Activated T-cell treated with anti-CD3 and anti-CD28 coated beads for 24 hours (primary cell): ENCODE results near the gene ARHGEF28.

Experiments
- DNase-seq: peaks from one replicate; pipeline ENCODE4 v3.0.0-alpha.2; 2020; ENCODE audit warnings: low read depth

The ARHGEF28 gene

GRCh38 chr5:73735032-73735734 lies 109.2 kb downstream of the ARHGEF28 start:
- DNase-seq: no peak

- DNase-seq: no peak
These were observed 113.7 kb downstream of the ARHGEF28 start for GRCh38 chr5:73739650-73740049.

DNA sequence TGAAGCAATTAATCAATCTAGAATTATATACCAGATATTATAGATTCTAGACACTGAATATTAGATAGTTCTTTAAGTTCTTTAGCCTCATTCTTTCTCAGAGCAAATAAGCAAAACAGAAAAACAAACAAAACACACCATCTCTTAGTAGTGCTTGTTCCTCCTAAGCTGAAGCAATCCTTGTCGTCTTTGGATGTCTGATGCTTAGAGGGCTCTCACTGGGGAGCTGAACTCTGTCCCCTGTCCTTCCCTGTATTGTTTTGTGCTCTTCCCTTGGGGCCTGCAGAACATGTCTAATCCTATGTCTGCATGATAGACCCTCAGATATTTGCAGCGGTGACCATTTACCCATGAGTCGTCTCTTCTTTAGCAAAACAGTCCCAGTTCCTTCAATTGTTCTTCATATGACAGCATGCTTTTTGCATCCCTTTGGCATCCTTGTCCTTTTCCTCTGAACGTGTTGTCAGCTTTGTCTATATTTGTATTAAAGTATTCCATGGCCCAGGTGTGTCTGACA lies 114.3 kb downstream of the ARHGEF28 start:
- DNase-seq: no peak

- DNase-seq: no peak
These were observed 117.2 kb downstream of the ARHGEF28 start for GRCh38 chr5:73743161-73743560.

- DNase-seq: no peak
These were observed 119.8 kb downstream of the ARHGEF28 start for GRCh38 chr5:73745836-73746235.

GRCh38 chr5:73746608-73747007 lies 120.6 kb downstream of the ARHGEF28 start:
- no peak for DNase-seq

GRCh38 chr5:73747696-73748380 lies 121.8 kb downstream of the ARHGEF28 start:
- no peak for DNase-seq

- DNase-seq: no peak
These were observed 122.8 kb downstream of the ARHGEF28 start for GRCh38 chr5:73748510-73749400.

- no peak for DNase-seq
These were observed 123.7 kb downstream of the ARHGEF28 start for GRCh38 chr5:73749485-73750270.

GRCh38 chr5:73751254-73751914 lies 125.4 kb downstream of the ARHGEF28 start:
- DNase-seq: no peak

DNA sequence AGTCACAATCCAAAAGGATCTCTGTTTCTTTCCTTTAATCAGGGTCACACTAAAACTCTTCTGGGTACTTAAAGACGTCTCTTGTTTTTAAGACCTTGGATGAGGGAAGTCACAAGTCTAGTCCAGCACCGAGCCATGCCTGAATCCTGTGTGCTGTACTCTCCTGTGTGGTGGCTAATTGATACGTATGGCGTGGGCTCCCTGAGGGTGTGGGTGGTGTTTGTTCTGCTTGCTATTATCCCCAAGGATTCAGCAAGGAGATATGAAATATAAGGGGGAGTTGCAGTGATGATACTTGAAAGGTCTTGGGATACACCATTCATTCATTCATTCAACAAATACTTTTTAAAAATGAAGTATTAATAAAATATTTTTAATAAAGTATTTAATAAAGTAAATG lies 128.3 kb downstream of the ARHGEF28 start:
- DNase-seq: no peak

- DNase-seq: no peak
These were observed 131.4 kb downstream of the ARHGEF28 start for GRCh38 chr5:73757416-73757815.

DNA sequence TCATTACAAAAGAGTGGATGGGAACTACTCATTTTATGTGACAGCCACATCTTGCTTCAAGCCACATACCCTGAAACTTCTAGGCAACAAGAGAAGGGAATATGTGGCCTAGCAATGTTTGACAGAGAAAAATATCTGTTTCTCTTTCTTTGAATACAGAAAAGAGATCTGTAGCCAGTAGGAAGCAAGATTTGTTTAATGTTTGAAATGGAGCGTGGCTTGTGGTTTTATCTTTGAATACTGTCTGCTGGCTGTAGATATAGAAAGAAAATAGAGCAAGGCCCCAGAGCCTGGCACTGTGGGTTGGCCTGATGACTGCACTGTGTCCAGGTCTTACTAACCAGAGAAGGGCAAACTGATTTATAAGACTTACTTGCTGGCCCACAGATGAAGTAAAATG lies 133.8 kb downstream of the ARHGEF28 start:
- DNase-seq: no peak

DNA sequence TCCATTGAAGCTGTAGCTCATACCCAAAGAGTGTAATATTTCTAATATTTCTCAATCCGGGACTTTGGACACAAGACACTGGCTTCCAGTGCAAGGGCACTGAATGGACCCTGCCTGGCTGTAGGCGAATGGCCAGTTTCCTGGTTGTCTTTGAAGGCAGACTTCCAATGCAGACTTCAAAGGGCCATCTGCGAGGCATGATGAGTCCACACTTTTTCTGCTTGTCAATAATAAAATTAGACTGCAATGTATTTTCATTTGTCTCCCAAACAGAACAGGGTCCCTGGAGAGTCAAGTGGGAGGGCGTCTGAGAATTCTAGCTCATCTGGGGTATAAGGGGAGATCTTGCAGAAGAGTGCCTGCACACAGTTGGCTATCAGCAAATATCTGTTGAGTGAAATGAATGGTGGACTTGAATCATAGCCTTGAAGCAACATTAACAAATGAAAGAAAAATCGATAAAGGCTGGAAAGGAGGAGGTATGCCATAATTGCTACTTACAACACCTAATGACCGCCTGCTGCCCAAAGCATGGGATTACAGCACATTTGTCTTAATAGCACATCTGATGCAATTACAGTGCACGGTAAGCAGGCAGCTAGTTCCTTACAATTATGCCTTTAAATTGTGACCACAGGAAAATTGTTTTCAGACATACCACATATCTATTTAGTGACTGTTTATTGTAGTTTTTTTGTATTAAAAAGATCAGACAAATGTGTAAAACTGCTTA lies 137.5 kb downstream of the ARHGEF28 start:
- DNase-seq: no peak

GRCh38 chr5:73764586-73764985 lies 138.6 kb downstream of the ARHGEF28 start:
- DNase-seq: no peak

DNA sequence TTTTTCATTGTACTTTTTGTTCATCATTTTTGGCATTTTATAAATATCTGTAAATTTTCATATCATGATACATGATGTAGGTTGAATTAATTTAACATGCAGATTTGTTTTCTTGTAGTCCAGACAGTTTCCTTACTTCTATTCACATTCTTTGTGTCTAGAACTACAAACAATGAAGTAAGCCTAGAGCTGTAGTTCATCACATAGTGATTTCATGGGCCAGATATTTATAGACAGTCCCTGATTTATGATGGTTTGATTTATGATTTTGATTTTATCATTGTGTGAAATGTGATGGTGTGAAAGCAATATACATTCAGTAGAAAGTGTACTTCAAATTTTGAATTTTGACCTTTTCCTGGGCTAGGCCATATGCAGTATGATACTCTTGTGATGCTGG lies 139.0 kb downstream of the ARHGEF28 start:
- no peak for DNase-seq

DNA sequence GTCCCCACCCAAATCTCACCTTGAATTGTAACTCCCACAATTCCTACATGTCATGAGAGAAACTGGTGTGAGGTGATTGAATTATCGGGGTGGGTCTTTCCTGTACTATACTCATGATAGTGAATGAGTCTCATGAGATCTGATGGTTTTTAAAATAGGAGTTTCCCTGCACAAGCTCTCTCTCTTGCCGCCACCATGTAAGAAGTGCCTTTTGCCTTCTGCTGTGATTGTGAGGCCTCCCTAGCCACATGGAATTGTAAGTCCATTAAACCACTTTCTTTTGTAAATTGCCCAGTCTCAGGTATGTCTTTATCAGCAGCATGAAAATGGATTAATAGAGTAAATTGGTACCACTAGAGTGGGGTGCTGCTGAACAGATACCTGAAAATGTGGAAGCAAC lies 140.9 kb downstream of the ARHGEF28 start:
- no peak for DNase-seq

- DNase-seq: no peak
These were observed 144.4 kb downstream of the ARHGEF28 start for GRCh38 chr5:73770172-73771025.

- no peak for DNase-seq
These were observed 148.9 kb downstream of the ARHGEF28 start for GRCh38 chr5:73774924-73775323.

GRCh38 chr5:73776405-73776804 lies 150.4 kb downstream of the ARHGEF28 start:
- no peak for DNase-seq
